Measurements from ENCODE around the gene PPP1R36.

PPP1R36 gene

GRCh38 chr14:64502887-64503433 is 46.8 kb upstream of the PPP1R36 start:
- Histone ChIP-seq H3K4me1 (peaks cover 26% of the 10 kb centered on the region), H3K4me3 (ENCODE audit: low read depth, low read length) (peak overlapping the region; percentile 89), H3K36me3 (ENCODE audit: control insufficient read depth, insufficient read depth, low read length) (no peaks in the 10 kb centered on the region), H3K9me3 (ENCODE audit: control insufficient read depth, low read length) (no peaks in the 10 kb centered on the region), H3K27ac (peak overlapping the region; percentile 97), H3K4me2 (ENCODE audit: low read length) (peak overlapping the region; percentile 93), H3K79me2 (peaks cover 28% of the 10 kb centered on the region), H3K9ac (peak overlapping the region; percentile 74), H3K27me3 (ENCODE audit: control insufficient read depth, insufficient read depth, low read length) (no peaks in the 10 kb centered on the region), H2AFZ (peak overlapping the region; percentile 99)
- no peak for TF ChIP-seq CTCF (IDR thresholded peaks at IDR 0.05)

GRCh38 chr14:64503434-64504309 is 46.1 kb upstream of the PPP1R36 start, which contains the start of gene ZBTB25:
ZBTB25 (minus strand) TSS chr14:64503838; CDS start chr14:64490533, 13,305 bp downstream.
- peak within 1 kb of the TSS; percentile 84 for H3K9ac ChIP-seq
- H3K27me3 ChIP-seq (ENCODE audit: control insufficient read depth, insufficient read depth, low read length) = no peaks in the 10 kb centered on the region
- peaks cover 28% of the 10 kb centered on the region for H3K79me2 ChIP-seq
- peaks cover 26% of the 10 kb centered on the region for H3K4me1 ChIP-seq
- no peaks in the 10 kb centered on the region for H3K36me3 ChIP-seq (ENCODE audit: control insufficient read depth, insufficient read depth, low read length)
- TF ChIP-seq CTCF (IDR thresholded peaks at IDR 0.05) = no peak
- H3K27ac ChIP-seq = peak within 1 kb of the TSS; percentile 97
- peak within 1 kb of the TSS; percentile 89 for H3K4me3 ChIP-seq (ENCODE audit: low read depth, low read length)
- peak within 1 kb of the TSS; percentile 99 for H2AFZ ChIP-seq
- H3K4me2 ChIP-seq (ENCODE audit: low read length) = peak within 1 kb of the TSS; percentile 93
- H3K9me3 ChIP-seq (ENCODE audit: control insufficient read depth, low read length) = no peaks in the 10 kb centered on the region

- peak within 1 kb of the TSS; percentile 84 for H3K9ac ChIP-seq
- H3K36me3 ChIP-seq (ENCODE audit: control insufficient read depth, insufficient read depth, low read length) = no peaks in the 10 kb centered on the region
- no peak for TF ChIP-seq CTCF (IDR thresholded peaks at IDR 0.05)
- peak within 1 kb of the TSS; percentile 89 for H3K4me3 ChIP-seq (ENCODE audit: low read depth, low read length)
- H3K4me2 ChIP-seq (ENCODE audit: low read length) = peak within 1 kb of the TSS; percentile 93
- peak within 1 kb of the TSS; percentile 99 for H2AFZ ChIP-seq
- peaks cover 26% of the 10 kb centered on the region for H3K4me1 ChIP-seq
- peak within 1 kb of the TSS; percentile 97 for H3K27ac ChIP-seq
- no peaks in the 10 kb centered on the region for H3K9me3 ChIP-seq (ENCODE audit: control insufficient read depth, low read length)
- H3K79me2 ChIP-seq = peaks cover 25% of the 10 kb centered on the region
- no peaks in the 10 kb centered on the region for H3K27me3 ChIP-seq (ENCODE audit: control insufficient read depth, insufficient read depth, low read length)
These were observed 45.4 kb upstream of the PPP1R36 start, which contains the start of gene ZBTB1 for GRCh38 chr14:64504310-64504896. ZBTB1 (plus strand) TSS chr14:64504770; CDS start chr14:64521505, 16,735 bp downstream.

GRCh38 chr14:64504897-64505794 is 44.6 kb upstream of the PPP1R36 start:
- H3K27ac ChIP-seq = peak overlapping the region; percentile 97
- H3K36me3 ChIP-seq (ENCODE audit: control insufficient read depth, insufficient read depth, low read length) = no peaks in the 10 kb centered on the region
- peak overlapping the region; percentile 69 for H3K9ac ChIP-seq
- peak overlapping the region; percentile 89 for H3K4me3 ChIP-seq (ENCODE audit: low read depth, low read length)
- H3K9me3 ChIP-seq (ENCODE audit: control insufficient read depth, low read length) = no peaks in the 10 kb centered on the region
- TF ChIP-seq CTCF (IDR thresholded peaks at IDR 0.05) = no peak
- H2AFZ ChIP-seq = peak overlapping the region; percentile 99
- no peaks in the 10 kb centered on the region for H3K27me3 ChIP-seq (ENCODE audit: control insufficient read depth, insufficient read depth, low read length)
- peaks cover 20% of the 10 kb centered on the region for H3K4me1 ChIP-seq
- peaks cover 19% of the 10 kb centered on the region for H3K79me2 ChIP-seq
- H3K4me2 ChIP-seq (ENCODE audit: low read length) = peak overlapping the region; percentile 93

Measured in parathyroid adenoma (tissue), 2 donors.